HEK293 (cell line): ENCODE results near the gene PPP2CA.
A peak's percentile ranks its signal among the peaks of the same experiment; 100 is the strongest.

Experiments used
- EGR2 ChIP-seq: fragments of 450-650 bp; formaldehyde crosslinking; IDR thresholded peaks from 2 replicates; pipeline ENCODE4 v1.5.1; 2016; ENCODE audit warnings: low read depth, missing biosample characterization, missing genetic modification characterization
- GFI1B ChIP-seq: fragments of 450-650 bp; formaldehyde crosslinking; IDR thresholded peaks from 2 replicates; pipeline ENCODE4 v1.5.1; 2016; ENCODE audit warnings: missing biosample characterization, missing genetic modification characterization
- HOXA7 ChIP-seq: sonication (generic); formaldehyde crosslinking; IDR thresholded peaks from 2 replicates; pipeline ENCODE4 v1.8.1; 2022; ENCODE audit warnings: missing genetic modification reagents, borderline replicate concordance
- KLF1 ChIP-seq: fragments of 450-650 bp; formaldehyde crosslinking; IDR thresholded peaks from 2 replicates; pipeline ENCODE4 v1.5.1; 2016; ENCODE audit warnings: missing biosample characterization, missing genetic modification characterization
- KLF10 ChIP-seq: fragments of 450-650 bp; IDR thresholded peaks from 2 replicates; pipeline ENCODE4 v1.5.1; 2018; ENCODE audit warnings: missing biosample characterization, mild to moderate bottlenecking, missing genetic modification characterization
- OVOL3 ChIP-seq: fragments of 450-650 bp; formaldehyde crosslinking; IDR thresholded peaks from 2 replicates; pipeline ENCODE4 v1.5.1; 2016; ENCODE audit warnings: missing biosample characterization, missing genetic modification characterization
- RBAK ChIP-seq: fragments of 450-650 bp; formaldehyde crosslinking; IDR thresholded peaks from 2 replicates; pipeline ENCODE4 v1.5.1; 2016; ENCODE audit warnings: missing biosample characterization, missing genetic modification characterization
- REPIN1 ChIP-seq: fragments of 450-650 bp; formaldehyde crosslinking; IDR thresholded peaks from 2 replicates; pipeline ENCODE4 v1.5.1; 2017; ENCODE audit warnings: missing biosample characterization, missing genetic modification characterization, low read depth
- SCRT1 ChIP-seq: fragments of 450-650 bp; formaldehyde crosslinking; IDR thresholded peaks from 2 replicates; pipeline ENCODE4 v1.5.1; 2016; ENCODE audit warnings: missing biosample characterization, missing genetic modification characterization, borderline replicate concordance
- SP3 ChIP-seq: fragments of 450-650 bp; formaldehyde crosslinking; IDR thresholded peaks from 2 replicates; pipeline ENCODE4 v1.5.1; 2016; ENCODE audit warnings: missing biosample characterization, missing genetic modification characterization
- TRIM28 ChIP-seq: IDR thresholded peaks from 2 replicates; pipeline ENCODE4 v1.6.1; 2011; ENCODE audit warnings: low read length, control low read depth, borderline replicate concordance
- ZNF214 ChIP-seq: fragments of 450-650 bp; formaldehyde crosslinking; IDR thresholded peaks from 2 replicates; pipeline ENCODE4 v1.5.1; 2017; ENCODE audit warnings: missing biosample characterization, mild to moderate bottlenecking, missing genetic modification characterization, borderline replicate concordance
- ZNF223 ChIP-seq: fragments of 450-650 bp; formaldehyde crosslinking; IDR thresholded peaks from 2 replicates; pipeline ENCODE4 v1.5.1; 2016; ENCODE audit warnings: missing biosample characterization, missing genetic modification characterization
- ZNF324 ChIP-seq: fragments of 450-650 bp; formaldehyde crosslinking; IDR thresholded peaks from 2 replicates; pipeline ENCODE4 v1.5.1; 2016; ENCODE audit warnings: missing biosample characterization, missing genetic modification characterization
- ZNF391 ChIP-seq: fragments of 450-650 bp; formaldehyde crosslinking; IDR thresholded peaks from 2 replicates; pipeline ENCODE4 v1.5.1; 2016; ENCODE audit warnings: low read depth, missing biosample characterization, missing genetic modification characterization, borderline replicate concordance
- ZNF426 ChIP-seq: fragments of 450-650 bp; formaldehyde crosslinking; IDR thresholded peaks from 2 replicates; pipeline ENCODE4 v1.5.1; 2017; ENCODE audit warnings: missing biosample characterization, missing genetic modification characterization, mild to moderate bottlenecking, inconsistent platforms, moderate library complexity
- ZNF48 ChIP-seq: fragments of 450-650 bp; formaldehyde crosslinking; IDR thresholded peaks from 2 replicates; pipeline ENCODE4 v1.5.1; 2016; ENCODE audit warnings: missing biosample characterization, missing genetic modification characterization
- ZNF501 ChIP-seq: fragments of 450-650 bp; formaldehyde crosslinking; IDR thresholded peaks from 2 replicates; pipeline ENCODE4 v1.5.1; 2016; ENCODE audit warnings: missing biosample characterization, missing genetic modification characterization
- ZNF558 ChIP-seq: fragments of 450-650 bp; formaldehyde crosslinking; IDR thresholded peaks from 2 replicates; pipeline ENCODE4 v1.5.1; 2016; ENCODE audit warnings: missing biosample characterization, missing genetic modification characterization
- ZNF571 ChIP-seq: fragments of 450-650 bp; formaldehyde crosslinking; IDR thresholded peaks from 2 replicates; pipeline ENCODE4 v1.5.0; 2017; ENCODE audit warnings: missing biosample characterization, missing genetic modification characterization
- ZNF623 ChIP-seq: fragments of 450-650 bp; formaldehyde crosslinking; IDR thresholded peaks from 2 replicates; pipeline ENCODE4 v1.5.1; 2016; ENCODE audit warnings: missing biosample characterization, missing genetic modification characterization
- ZNF626 ChIP-seq: fragments of 450-650 bp; sonication (Bioruptor Pico); formaldehyde crosslinking; IDR thresholded peaks from 2 replicates; pipeline ENCODE4 v1.5.1; 2018; ENCODE audit warnings: missing biosample characterization, missing genetic modification characterization, inconsistent platforms
- ZNF658 ChIP-seq: fragments of 450-650 bp; formaldehyde crosslinking; IDR thresholded peaks from 2 replicates; pipeline ENCODE4; 2016; ENCODE audit warnings: missing biosample characterization, missing genetic modification characterization
- ZNF791 ChIP-seq: fragments of 450-650 bp; formaldehyde crosslinking; IDR thresholded peaks from 2 replicates; pipeline ENCODE4 v1.5.1; 2016; ENCODE audit warnings: missing biosample characterization, missing genetic modification characterization
- ZSCAN23 ChIP-seq: fragments of 450-650 bp; formaldehyde crosslinking; IDR thresholded peaks from 2 replicates; pipeline ENCODE4 v1.5.1; 2016; ENCODE audit warnings: missing biosample characterization, missing genetic modification characterization
- TF ChIP-seq, protein P1 (sequence below): fragments of 450-650 bp; formaldehyde crosslinking; IDR thresholded peaks from 2 replicates; pipeline ENCODE4 v1.5.1; 2016; ENCODE audit warnings: missing biosample characterization, missing genetic modification characterization
- TF ChIP-seq, protein P2 (sequence below): fragments of 450-650 bp; formaldehyde crosslinking; IDR thresholded peaks from 2 replicates; pipeline ENCODE4 v1.5.1; 2016; ENCODE audit warnings: missing biosample characterization, missing genetic modification characterization
- TF ChIP-seq, protein P3 (sequence below): fragments of 450-650 bp; formaldehyde crosslinking; IDR thresholded peaks from 2 replicates; pipeline ENCODE4 v1.5.1; 2016; ENCODE audit warnings: missing biosample characterization, missing genetic modification characterization
- TF ChIP-seq, protein P4 (sequence below): fragments of 450-650 bp; IDR thresholded peaks from 2 replicates; pipeline ENCODE4 v1.5.1; 2018; ENCODE audit warnings: missing biosample characterization, missing genetic modification characterization
- TF ChIP-seq, protein P5 (sequence below): fragments of 450-650 bp; formaldehyde crosslinking; IDR thresholded peaks from 2 replicates; pipeline ENCODE4 v1.5.1; 2016; ENCODE audit warnings: missing biosample characterization, missing genetic modification characterization
- TF ChIP-seq, protein P6 (sequence below): fragments of 450-650 bp; formaldehyde crosslinking; IDR thresholded peaks from 2 replicates; pipeline ENCODE4 v1.5.1; 2017; ENCODE audit warnings: missing biosample characterization, missing genetic modification characterization

The PPP2CA gene

DNA sequence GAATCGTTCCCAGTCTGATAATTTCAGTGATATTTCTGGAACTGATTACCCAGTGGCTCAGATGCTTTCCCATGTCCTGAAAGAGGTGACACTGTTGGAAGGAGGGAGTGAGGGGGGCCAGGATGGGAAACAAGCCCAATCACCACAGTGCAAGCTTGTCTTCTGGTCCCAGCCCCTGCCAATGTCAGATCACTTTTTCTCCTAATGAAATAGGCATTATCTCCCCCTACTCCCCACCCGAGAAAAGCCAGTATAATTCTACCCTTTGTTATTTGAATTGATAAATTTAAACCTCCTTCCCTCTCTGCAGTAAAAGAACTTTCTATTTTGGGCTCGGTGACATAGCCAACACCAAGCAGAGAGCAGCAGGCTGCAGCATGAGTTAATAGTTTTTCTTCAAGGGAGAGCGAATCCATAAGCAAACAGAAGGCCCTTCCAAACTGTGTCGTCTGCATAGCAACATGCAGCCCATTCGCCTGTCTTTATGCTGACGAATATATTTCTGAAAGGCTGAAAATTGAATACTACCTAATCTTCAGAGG lies 14.6 kb upstream of the PPP2CA start (continued):
- no peak for TF ChIP-seq KLF10 (tag by site-specific recombination)
- TF ChIP-seq KLF1, result no peak
- TF ChIP-seq ZNF623 (tag by site-specific recombination), result no peak
- TF ChIP-seq ZNF791 (tag by site-specific recombination), result no peak
- TF ChIP-seq ZNF426, result no peak
- TF ChIP-seq GFI1B, result no peak
- TF ChIP-seq ZNF48 (tag by site-specific recombination), result no peak
- no peak for TF ChIP-seq ZNF571 (tag by site-specific recombination)
- TF ChIP-seq, protein P1, sequence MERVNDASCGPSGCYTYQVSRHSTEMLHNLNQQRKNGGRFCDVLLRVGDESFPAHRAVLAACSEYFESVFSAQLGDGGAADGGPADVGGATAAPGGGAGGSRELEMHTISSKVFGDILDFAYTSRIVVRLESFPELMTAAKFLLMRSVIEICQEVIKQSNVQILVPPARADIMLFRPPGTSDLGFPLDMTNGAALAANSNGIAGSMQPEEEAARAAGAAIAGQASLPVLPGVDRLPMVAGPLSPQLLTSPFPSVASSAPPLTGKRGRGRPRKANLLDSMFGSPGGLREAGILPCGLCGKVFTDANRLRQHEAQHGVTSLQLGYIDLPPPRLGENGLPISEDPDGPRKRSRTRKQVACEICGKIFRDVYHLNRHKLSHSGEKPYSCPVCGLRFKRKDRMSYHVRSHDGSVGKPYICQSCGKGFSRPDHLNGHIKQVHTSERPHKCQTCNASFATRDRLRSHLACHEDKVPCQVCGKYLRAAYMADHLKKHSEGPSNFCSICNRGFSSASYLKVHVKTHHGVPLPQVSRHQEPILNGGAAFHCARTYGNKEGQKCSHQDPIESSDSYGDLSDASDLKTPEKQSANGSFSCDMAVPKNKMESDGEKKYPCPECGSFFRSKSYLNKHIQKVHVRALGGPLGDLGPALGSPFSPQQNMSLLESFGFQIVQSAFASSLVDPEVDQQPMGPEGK (tag by site-specific recombination), result no peak
- TF ChIP-seq ZNF626, result no peak
- TF ChIP-seq SP3 (tag by site-specific recombination), result no peak
- TF ChIP-seq ZNF324 (tag by site-specific recombination), result no peak
- TF ChIP-seq, protein P2, sequence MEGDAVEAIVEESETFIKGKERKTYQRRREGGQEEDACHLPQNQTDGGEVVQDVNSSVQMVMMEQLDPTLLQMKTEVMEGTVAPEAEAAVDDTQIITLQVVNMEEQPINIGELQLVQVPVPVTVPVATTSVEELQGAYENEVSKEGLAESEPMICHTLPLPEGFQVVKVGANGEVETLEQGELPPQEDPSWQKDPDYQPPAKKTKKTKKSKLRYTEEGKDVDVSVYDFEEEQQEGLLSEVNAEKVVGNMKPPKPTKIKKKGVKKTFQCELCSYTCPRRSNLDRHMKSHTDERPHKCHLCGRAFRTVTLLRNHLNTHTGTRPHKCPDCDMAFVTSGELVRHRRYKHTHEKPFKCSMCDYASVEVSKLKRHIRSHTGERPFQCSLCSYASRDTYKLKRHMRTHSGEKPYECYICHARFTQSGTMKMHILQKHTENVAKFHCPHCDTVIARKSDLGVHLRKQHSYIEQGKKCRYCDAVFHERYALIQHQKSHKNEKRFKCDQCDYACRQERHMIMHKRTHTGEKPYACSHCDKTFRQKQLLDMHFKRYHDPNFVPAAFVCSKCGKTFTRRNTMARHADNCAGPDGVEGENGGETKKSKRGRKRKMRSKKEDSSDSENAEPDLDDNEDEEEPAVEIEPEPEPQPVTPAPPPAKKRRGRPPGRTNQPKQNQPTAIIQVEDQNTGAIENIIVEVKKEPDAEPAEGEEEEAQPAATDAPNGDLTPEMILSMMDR (tag by site-specific recombination), result no peak
- TF ChIP-seq ZNF214, result no peak
- TF ChIP-seq OVOL3 (tag by site-specific recombination), result no peak
- TF ChIP-seq SCRT1 (tag by site-specific recombination), result no peak
- TF ChIP-seq, protein P3, sequence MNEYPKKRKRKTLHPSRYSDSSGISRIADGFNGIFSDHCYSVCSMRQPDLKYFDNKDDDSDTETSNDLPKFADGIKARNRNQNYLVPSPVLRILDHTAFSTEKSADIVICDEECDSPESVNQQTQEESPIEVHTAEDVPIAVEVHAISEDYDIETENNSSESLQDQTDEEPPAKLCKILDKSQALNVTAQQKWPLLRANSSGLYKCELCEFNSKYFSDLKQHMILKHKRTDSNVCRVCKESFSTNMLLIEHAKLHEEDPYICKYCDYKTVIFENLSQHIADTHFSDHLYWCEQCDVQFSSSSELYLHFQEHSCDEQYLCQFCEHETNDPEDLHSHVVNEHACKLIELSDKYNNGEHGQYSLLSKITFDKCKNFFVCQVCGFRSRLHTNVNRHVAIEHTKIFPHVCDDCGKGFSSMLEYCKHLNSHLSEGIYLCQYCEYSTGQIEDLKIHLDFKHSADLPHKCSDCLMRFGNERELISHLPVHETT (tag by site-specific recombination), result no peak
- no peak for TF ChIP-seq EGR2 (tag by site-specific recombination)
- TF ChIP-seq ZSCAN23 (tag by site-specific recombination), result no peak
- TF ChIP-seq HOXA7 (CRISPR knock-in tag), result no peak
- no peak for TF ChIP-seq RBAK (tag by site-specific recombination)
- TF ChIP-seq, protein P4, sequence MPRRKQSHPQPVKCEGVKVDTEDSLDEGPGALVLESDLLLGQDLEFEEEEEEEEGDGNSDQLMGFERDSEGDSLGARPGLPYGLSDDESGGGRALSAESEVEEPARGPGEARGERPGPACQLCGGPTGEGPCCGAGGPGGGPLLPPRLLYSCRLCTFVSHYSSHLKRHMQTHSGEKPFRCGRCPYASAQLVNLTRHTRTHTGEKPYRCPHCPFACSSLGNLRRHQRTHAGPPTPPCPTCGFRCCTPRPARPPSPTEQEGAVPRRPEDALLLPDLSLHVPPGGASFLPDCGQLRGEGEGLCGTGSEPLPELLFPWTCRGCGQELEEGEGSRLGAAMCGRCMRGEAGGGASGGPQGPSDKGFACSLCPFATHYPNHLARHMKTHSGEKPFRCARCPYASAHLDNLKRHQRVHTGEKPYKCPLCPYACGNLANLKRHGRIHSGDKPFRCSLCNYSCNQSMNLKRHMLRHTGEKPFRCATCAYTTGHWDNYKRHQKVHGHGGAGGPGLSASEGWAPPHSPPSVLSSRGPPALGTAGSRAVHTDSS, result no peak
- TF ChIP-seq, protein P5, sequence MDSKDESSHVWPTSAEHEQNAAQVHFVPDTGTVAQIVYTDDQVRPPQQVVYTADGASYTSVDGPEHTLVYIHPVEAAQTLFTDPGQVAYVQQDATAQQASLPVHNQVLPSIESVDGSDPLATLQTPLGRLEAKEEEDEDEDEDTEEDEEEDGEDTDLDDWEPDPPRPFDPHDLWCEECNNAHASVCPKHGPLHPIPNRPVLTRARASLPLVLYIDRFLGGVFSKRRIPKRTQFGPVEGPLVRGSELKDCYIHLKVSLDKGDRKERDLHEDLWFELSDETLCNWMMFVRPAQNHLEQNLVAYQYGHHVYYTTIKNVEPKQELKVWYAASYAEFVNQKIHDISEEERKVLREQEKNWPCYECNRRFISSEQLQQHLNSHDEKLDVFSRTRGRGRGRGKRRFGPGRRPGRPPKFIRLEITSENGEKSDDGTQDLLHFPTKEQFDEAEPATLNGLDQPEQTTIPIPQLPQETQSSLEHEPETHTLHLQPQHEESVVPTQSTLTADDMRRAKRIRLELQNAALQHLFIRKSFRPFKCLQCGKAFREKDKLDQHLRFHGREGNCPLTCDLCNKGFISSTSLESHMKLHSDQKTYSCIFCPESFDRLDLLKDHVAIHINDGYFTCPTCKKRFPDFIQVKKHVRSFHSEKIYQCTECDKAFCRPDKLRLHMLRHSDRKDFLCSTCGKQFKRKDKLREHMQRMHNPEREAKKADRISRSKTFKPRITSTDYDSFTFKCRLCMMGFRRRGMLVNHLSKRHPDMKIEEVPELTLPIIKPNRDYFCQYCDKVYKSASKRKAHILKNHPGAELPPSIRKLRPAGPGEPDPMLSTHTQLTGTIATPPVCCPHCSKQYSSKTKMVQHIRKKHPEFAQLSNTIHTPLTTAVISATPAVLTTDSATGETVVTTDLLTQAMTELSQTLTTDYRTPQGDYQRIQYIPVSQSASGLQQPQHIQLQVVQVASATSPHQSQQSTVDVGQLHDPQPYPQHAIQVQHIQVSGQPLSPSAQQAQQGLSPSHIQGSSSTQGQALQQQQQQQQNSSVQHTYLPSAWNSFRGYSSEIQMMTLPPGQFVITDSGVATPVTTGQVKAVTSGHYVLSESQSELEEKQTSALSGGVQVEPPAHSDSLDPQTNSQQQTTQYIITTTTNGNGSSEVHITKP (tag by site-specific recombination), result peak; percentile 77
- TF ChIP-seq TRIM28, result peak; percentile 41; the same call in 1 of the 2 replicates
- no peak for TF ChIP-seq ZNF558
- no peak for TF ChIP-seq ZNF501
- TF ChIP-seq, protein P6, sequence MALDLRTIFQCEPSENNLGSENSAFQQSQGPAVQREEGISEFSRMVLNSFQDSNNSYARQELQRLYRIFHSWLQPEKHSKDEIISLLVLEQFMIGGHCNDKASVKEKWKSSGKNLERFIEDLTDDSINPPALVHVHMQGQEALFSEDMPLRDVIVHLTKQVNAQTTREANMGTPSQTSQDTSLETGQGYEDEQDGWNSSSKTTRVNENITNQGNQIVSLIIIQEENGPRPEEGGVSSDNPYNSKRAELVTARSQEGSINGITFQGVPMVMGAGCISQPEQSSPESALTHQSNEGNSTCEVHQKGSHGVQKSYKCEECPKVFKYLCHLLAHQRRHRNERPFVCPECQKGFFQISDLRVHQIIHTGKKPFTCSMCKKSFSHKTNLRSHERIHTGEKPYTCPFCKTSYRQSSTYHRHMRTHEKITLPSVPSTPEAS, result no peak
- no peak for TF ChIP-seq ZNF658 (tag by site-specific recombination)
- no peak for TF ChIP-seq ZNF391
- no peak for TF ChIP-seq ZNF223 (tag by site-specific recombination)
- TF ChIP-seq REPIN1, result no peak
